B cell (primary cell): ENCODE data around the gene SMPDL3B.

Source experiments
- EZH2 ChIP-seq: IDR thresholded peaks from 2 replicates; pipeline ENCODE4 v1.6.1; 2012; ENCODE audit warnings: borderline replicate concordance, low read depth, mild to moderate bottlenecking, moderate library complexity, low read length; ENCODE audit not compliant: insufficient read depth, poor library complexity, severe bottlenecking
- TF ChIP-seq, protein P1 (sequence below): fragments of 200-600 bp; IDR thresholded peaks from one replicate; pipeline ENCODE4 v1.8.0; 2022; ENCODE audit warnings: antibody characterized with exemption, mild to moderate bottlenecking

DNA sequence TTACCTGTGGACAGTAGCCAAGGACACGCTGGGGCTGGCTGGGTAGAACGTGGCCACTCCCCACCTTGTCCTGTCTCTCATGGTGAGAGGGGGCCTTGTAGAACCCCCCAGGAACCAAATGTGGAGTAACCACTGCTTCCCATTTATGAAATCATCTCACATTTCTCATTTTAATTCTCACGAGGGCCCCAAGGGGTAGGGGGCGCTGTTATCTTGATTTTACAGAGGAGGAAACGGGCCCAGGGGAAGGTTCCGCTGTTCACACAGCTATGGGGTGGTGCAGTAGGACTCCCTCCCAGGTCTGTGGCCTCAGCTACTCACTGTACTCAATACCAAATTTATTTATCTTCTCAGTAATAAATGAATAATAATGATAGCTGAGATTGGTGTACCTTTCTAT, 5.5 kb downstream of the SMPDL3B start:
- TF ChIP-seq, protein P1, sequence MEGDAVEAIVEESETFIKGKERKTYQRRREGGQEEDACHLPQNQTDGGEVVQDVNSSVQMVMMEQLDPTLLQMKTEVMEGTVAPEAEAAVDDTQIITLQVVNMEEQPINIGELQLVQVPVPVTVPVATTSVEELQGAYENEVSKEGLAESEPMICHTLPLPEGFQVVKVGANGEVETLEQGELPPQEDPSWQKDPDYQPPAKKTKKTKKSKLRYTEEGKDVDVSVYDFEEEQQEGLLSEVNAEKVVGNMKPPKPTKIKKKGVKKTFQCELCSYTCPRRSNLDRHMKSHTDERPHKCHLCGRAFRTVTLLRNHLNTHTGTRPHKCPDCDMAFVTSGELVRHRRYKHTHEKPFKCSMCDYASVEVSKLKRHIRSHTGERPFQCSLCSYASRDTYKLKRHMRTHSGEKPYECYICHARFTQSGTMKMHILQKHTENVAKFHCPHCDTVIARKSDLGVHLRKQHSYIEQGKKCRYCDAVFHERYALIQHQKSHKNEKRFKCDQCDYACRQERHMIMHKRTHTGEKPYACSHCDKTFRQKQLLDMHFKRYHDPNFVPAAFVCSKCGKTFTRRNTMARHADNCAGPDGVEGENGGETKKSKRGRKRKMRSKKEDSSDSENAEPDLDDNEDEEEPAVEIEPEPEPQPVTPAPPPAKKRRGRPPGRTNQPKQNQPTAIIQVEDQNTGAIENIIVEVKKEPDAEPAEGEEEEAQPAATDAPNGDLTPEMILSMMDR = peak; percentile 60
- no peak for TF ChIP-seq EZH2
